ENCODE data around the gene SFTPA2.
"Not testable (repeated sequence)": the region's sequence is repeated elsewhere in the genome, so short reads cannot be mapped to it uniquely, and the experiment has no call there.

DNA sequence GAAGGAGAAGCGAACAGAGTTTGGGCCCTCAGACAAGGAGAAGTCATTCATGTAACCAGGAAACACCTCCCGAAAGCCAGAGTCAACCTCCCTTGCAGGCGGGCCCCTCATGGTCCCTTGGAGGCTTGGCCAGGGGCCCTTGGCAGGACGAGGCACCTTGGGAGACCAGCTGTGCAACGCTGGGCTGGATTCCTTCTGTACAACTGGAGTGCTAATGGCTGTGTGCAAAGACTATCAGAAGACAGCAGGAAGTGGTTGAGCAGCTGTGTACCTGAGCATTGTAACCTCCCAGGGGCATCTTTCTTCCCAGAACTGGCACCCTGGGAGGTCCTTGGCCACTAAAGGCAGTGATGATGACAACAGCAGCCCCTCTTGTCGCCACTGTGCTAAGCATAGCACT is 38.5 kb downstream of the SFTPA2 start:
- not testable (repeated sequence) for TF ChIP-seq EP300 (IDR thresholded peaks at IDR 0.05)
- TF ChIP-seq, protein P1, sequence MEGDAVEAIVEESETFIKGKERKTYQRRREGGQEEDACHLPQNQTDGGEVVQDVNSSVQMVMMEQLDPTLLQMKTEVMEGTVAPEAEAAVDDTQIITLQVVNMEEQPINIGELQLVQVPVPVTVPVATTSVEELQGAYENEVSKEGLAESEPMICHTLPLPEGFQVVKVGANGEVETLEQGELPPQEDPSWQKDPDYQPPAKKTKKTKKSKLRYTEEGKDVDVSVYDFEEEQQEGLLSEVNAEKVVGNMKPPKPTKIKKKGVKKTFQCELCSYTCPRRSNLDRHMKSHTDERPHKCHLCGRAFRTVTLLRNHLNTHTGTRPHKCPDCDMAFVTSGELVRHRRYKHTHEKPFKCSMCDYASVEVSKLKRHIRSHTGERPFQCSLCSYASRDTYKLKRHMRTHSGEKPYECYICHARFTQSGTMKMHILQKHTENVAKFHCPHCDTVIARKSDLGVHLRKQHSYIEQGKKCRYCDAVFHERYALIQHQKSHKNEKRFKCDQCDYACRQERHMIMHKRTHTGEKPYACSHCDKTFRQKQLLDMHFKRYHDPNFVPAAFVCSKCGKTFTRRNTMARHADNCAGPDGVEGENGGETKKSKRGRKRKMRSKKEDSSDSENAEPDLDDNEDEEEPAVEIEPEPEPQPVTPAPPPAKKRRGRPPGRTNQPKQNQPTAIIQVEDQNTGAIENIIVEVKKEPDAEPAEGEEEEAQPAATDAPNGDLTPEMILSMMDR (IDR thresholded peaks at IDR 0.05), result not testable (repeated sequence)

Measured in suprapubic skin (tissue), 3 donors.